ENCODE data around the gene SLC25A51.
"Not testable (repeated sequence)": the region's sequence is repeated elsewhere in the genome, so short reads cannot be mapped to it uniquely, and the experiment has no call there.

DNA sequence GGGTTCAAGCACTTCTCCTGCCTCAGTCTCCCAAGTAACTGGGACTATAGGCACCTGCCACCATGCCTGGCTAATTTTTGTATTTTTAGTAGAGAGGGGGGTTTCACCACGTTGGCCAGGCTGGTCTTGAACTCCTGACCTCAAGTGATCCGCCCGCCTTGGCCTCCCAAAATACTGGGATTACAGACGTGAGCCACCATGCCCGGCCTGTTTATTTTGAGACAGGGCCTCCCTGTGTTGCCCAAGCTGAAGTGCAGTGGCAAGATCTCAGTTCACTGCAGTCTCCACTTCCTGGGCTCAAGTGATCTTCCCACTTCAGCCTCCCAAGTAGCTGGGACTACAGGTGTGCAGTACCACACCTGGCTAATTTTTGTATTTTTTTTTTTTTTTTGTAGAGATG, 5.9 kb upstream of the SLC25A51 start:
- not testable (repeated sequence) for TF ChIP-seq EZH2 (IDR thresholded peaks at IDR 0.05; ENCODE audit: borderline replicate concordance, low read depth, low read length, poor library complexity, severe bottlenecking)
- TF ChIP-seq, protein P1, sequence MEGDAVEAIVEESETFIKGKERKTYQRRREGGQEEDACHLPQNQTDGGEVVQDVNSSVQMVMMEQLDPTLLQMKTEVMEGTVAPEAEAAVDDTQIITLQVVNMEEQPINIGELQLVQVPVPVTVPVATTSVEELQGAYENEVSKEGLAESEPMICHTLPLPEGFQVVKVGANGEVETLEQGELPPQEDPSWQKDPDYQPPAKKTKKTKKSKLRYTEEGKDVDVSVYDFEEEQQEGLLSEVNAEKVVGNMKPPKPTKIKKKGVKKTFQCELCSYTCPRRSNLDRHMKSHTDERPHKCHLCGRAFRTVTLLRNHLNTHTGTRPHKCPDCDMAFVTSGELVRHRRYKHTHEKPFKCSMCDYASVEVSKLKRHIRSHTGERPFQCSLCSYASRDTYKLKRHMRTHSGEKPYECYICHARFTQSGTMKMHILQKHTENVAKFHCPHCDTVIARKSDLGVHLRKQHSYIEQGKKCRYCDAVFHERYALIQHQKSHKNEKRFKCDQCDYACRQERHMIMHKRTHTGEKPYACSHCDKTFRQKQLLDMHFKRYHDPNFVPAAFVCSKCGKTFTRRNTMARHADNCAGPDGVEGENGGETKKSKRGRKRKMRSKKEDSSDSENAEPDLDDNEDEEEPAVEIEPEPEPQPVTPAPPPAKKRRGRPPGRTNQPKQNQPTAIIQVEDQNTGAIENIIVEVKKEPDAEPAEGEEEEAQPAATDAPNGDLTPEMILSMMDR (conservative IDR thresholded peaks at IDR 0.05; ENCODE audit: low read depth, low read length), result not testable (repeated sequence)

Measured in A673 (cell line).